Measurements from ENCODE around the gene CLN5. TPM values are rescaled to one million over a fixed set of nuclear protein-coding genes. Genes with fewer than 3 reads are reported as not detected.

The CLN5 gene
- total and polyA plus RNA-seq, 10 of the 15 experiments (the other 5 are each of a cell fraction or from before 2014, with no cell fraction given): 11.2 to 22.2 (median 13.1) TPM

DNA sequence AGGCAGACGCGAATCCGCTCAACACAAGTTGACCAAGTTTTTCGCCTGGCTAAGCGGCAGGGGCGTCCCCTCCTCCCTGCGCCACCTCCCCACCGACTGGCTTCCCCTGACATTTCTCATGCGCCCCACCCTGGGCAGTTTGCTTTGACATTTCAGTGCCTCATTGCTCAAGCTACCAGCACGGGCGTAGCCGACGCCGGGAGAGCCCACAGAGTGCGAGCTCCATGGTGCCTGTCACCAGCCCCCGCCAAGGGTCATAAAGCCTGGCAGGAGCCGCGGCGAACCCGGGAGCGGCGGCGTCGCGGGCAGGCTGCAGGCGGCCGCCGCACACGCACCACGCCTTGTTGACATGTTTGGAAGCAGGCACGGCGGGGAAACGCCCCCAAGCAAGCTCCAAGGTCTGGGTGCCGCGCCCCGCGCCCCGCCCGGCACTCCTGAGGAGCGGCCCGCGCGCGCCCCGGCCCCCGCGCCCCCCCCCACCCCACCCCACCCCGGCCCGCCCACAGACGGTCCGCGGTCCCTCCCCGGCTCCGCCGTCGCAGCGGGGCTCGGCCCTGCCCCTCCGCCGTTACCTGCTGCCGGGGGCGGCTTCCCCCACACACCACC is 34.5 kb downstream of the CLN5 start (continued):
- 0 out of 6 replicates have a peak, but pooled peaks of 1 of the 3 experiments have one; percentile 1 for TF ChIP-seq CTCF (IDR thresholded peaks at IDR 0.05 in 2 of 3, conservative IDR thresholded peaks at IDR 0.05 in 1 of 3; ENCODE audit: control insufficient read depth in 2 of 3, extremely low read depth in 1 of 3, insufficient read depth in 1 of 3, low read depth in 3 of 3, low read length in 3 of 3)
- TF ChIP-seq ZSCAN29 (IDR thresholded peaks at IDR 0.05): no peak
- TF ChIP-seq, protein P1, sequence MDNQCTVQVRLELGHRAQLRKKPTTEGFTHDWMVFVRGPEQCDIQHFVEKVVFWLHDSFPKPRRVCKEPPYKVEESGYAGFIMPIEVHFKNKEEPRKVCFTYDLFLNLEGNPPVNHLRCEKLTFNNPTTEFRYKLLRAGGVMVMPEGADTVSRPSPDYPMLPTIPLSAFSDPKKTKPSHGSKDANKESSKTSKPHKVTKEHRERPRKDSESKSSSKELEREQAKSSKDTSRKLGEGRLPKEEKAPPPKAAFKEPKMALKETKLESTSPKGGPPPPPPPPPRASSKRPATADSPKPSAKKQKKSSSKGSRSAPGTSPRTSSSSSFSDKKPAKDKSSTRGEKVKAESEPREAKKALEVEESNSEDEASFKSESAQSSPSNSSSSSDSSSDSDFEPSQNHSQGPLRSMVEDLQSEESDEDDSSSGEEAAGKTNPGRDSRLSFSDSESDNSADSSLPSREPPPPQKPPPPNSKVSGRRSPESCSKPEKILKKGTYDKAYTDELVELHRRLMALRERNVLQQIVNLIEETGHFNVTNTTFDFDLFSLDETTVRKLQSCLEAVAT (IDR thresholded peaks at IDR 0.05): no peak
- no peak for TF ChIP-seq MEF2A (IDR thresholded peaks at IDR 0.05; ENCODE audit: insufficient read depth, low read depth, low read length)
- no peak for TF ChIP-seq IRF3 (IDR thresholded peaks at IDR 0.05)
- no peak for TF ChIP-seq ZNF687 (IDR thresholded peaks at IDR 0.05)
- TF ChIP-seq FOS (IDR thresholded peaks at IDR 0.05; ENCODE audit: borderline replicate concordance, extremely low read depth, insufficient read length): no peak
- TF ChIP-seq NR2F1 (conservative IDR thresholded peaks at IDR 0.05): no peak
- TF ChIP-seq KDM1A (IDR thresholded peaks at IDR 0.05; ENCODE audit: borderline replicate concordance): no peak
- peak; percentile 59; the same call in 1 of the 2 replicates for TF ChIP-seq BACH1 (IDR thresholded peaks at IDR 0.05; ENCODE audit: borderline replicate concordance)
- TF ChIP-seq RFX5 (IDR thresholded peaks at IDR 0.05; ENCODE audit: low read depth, low read length): no peak
- TF ChIP-seq CREM (IDR thresholded peaks at IDR 0.05; ENCODE audit: low read depth): no peak
- no peak for TF ChIP-seq PAX5 (IDR thresholded peaks at IDR 0.05; ENCODE audit: borderline replicate concordance, low read depth, low read length)
- TF ChIP-seq EGR1 (IDR thresholded peaks at IDR 0.05; ENCODE audit: borderline replicate concordance in 1 of 2, low read depth in 2 of 2, low read length in 2 of 2): no peak
- TF ChIP-seq, protein P2, sequence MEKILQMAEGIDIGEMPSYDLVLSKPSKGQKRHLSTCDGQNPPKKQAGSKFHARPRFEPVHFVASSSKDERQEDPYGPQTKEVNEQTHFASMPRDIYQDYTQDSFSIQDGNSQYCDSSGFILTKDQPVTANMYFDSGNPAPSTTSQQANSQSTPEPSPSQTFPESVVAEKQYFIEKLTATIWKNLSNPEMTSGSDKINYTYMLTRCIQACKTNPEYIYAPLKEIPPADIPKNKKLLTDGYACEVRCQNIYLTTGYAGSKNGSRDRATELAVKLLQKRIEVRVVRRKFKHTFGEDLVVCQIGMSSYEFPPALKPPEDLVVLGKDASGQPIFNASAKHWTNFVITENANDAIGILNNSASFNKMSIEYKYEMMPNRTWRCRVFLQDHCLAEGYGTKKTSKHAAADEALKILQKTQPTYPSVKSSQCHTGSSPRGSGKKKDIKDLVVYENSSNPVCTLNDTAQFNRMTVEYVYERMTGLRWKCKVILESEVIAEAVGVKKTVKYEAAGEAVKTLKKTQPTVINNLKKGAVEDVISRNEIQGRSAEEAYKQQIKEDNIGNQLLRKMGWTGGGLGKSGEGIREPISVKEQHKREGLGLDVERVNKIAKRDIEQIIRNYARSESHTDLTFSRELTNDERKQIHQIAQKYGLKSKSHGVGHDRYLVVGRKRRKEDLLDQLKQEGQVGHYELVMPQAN (conservative IDR thresholded peaks at IDR 0.05): peak; percentile 92
- no peak for TF ChIP-seq MTA3 (IDR thresholded peaks at IDR 0.05; ENCODE audit: borderline replicate concordance, low read length)
- TF ChIP-seq IKZF1 (conservative IDR thresholded peaks at IDR 0.05): peak; percentile 50; the same call in 1 of the 2 replicates
